ENCODE measurements around the gene RHBDF2.

DNA sequence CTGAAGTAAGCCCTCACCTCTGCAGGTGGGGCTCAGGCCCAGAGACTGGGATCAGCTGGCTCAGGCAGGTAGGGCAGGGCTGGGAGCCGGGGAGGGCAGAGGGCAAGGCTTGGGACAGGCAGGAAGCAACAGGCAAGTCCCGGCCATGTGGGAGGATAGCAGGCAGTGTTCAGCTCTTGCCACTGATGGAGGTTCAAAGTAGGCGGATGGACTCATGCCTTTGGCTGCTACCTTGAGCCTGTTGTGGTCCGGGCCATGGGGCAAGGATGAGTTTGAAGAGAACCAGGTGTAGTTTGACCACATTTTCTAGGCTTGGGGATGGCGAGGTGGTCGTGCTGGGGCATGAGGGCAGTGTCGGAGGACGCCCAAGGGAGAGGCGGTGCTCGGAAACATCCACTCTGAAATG, 41.3 kb upstream of the RHBDF2 start:
- TF ChIP-seq, protein P1, sequence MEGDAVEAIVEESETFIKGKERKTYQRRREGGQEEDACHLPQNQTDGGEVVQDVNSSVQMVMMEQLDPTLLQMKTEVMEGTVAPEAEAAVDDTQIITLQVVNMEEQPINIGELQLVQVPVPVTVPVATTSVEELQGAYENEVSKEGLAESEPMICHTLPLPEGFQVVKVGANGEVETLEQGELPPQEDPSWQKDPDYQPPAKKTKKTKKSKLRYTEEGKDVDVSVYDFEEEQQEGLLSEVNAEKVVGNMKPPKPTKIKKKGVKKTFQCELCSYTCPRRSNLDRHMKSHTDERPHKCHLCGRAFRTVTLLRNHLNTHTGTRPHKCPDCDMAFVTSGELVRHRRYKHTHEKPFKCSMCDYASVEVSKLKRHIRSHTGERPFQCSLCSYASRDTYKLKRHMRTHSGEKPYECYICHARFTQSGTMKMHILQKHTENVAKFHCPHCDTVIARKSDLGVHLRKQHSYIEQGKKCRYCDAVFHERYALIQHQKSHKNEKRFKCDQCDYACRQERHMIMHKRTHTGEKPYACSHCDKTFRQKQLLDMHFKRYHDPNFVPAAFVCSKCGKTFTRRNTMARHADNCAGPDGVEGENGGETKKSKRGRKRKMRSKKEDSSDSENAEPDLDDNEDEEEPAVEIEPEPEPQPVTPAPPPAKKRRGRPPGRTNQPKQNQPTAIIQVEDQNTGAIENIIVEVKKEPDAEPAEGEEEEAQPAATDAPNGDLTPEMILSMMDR (IDR thresholded peaks at IDR 0.05): no peak
- no peak for TF ChIP-seq POLR2A (IDR thresholded peaks at IDR 0.05)
